ENCODE results near the gene NT5C3A.
"Not testable (repeated sequence)": the region's sequence is repeated elsewhere in the genome, so short reads cannot be mapped to it uniquely, and the experiment has no call there.

Gene NT5C3A

DNA sequence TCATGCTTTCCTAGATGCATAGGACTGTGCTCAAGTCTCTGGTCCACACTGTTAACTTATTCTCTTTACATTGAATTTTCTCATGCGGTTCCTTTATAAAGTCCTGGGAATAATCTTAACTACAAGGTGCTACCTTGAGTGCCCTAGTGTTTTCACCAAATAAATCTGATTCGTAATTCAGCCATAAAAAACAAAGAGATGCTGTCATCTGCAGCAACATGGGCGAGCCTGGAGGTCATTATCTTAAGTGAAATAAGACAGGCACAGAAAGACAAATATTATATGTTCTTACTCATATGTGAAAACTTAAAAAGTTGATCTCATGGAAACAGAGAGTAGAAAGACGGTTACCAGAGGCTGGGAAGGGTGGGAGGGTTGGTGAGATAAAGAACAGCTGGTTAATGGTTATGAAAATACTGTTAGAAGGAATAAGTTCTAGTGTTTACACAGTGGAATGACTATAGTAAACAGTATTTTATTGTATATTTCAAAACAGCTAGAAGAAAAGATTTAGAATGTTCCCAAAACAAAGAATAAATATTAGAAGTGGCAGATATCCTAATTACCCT lies 38.3 kb downstream of the NT5C3A start:
- TF ChIP-seq, protein P1, sequence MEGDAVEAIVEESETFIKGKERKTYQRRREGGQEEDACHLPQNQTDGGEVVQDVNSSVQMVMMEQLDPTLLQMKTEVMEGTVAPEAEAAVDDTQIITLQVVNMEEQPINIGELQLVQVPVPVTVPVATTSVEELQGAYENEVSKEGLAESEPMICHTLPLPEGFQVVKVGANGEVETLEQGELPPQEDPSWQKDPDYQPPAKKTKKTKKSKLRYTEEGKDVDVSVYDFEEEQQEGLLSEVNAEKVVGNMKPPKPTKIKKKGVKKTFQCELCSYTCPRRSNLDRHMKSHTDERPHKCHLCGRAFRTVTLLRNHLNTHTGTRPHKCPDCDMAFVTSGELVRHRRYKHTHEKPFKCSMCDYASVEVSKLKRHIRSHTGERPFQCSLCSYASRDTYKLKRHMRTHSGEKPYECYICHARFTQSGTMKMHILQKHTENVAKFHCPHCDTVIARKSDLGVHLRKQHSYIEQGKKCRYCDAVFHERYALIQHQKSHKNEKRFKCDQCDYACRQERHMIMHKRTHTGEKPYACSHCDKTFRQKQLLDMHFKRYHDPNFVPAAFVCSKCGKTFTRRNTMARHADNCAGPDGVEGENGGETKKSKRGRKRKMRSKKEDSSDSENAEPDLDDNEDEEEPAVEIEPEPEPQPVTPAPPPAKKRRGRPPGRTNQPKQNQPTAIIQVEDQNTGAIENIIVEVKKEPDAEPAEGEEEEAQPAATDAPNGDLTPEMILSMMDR (IDR thresholded peaks at IDR 0.05) = no peak
- Histone ChIP-seq H3K27ac (no peak overlapping the region), H3K36me3 (peaks cover 46 to 58% (median 57%) of the 10 kb centered on the region in 3 donors), H3K9me3 (no peaks in the 10 kb centered on the region), H3K4me3 (no peak overlapping the region), H3K4me1 (no peaks in the 10 kb centered on the region), H3K27me3 (no peaks in the 10 kb centered on the region)
- no peak for DNase-seq
- intact Hi-C loops (cut with DNase I; ENCODE audit: low total_unique reads) = no loop called here

DNA sequence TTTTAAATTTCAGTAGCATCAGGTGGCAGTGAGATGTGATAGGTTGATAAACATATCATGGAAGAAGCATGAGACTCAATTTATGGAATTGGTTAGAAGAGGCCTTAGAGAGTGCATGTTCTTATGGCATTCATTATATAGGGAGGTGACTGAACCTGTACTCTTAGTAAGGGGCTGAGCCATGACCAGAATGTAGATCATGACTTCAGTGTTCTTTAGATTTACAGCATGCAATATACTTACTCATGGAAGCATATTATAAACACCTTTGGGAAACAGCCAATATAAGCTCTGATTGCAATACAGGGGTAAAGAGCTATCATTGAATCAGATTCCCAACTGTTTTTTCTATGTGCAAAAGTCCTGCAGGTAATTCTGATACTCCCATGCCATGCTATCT lies 50.2 kb downstream of the NT5C3A start:
- TF ChIP-seq, protein P1 (IDR thresholded peaks at IDR 0.05) = no peak
- DNase-seq = no peak
- intact Hi-C loops (cut with DNase I; ENCODE audit: low total_unique reads) = no loop called here
- H3K36me3 ChIP-seq = peaks cover 20 to 59% (median 21%) of the 10 kb centered on the region in 3 donors
- H3K27me3 ChIP-seq = no peaks in the 10 kb centered on the region
- no peak overlapping the region for H3K27ac ChIP-seq
- no peaks in the 10 kb centered on the region for H3K4me1 ChIP-seq
- no peaks in the 10 kb centered on the region for H3K9me3 ChIP-seq
- no peak overlapping the region for H3K4me3 ChIP-seq

DNA sequence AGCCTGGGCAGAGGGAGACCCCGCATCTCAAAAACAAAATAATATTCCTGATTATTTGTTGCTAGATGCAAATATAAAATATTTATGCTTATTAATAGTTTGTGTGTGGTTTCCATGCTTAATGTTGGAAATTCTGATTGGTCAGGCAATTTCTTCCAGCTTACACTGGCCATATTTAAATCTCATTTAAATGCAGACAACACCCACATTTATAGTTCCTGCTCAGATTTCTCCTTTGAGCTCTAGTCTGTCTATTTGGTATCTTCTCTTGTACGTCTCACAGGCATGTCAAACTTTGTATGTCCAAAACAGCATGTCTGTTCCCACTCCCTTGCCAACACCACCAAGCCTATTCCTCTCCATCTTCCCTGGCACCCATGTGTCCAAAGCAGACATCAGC lies 52.8 kb downstream of the NT5C3A start:
- Histone ChIP-seq H3K27me3 (no peaks in the 10 kb centered on the region), H3K36me3 (peaks cover 16 to 44% (median 18%) of the 10 kb centered on the region in 3 donors), H3K27ac (no peak overlapping the region), H3K4me1 (no peaks in the 10 kb centered on the region), H3K9me3 (no peaks in the 10 kb centered on the region), H3K4me3 (no peak overlapping the region)
- DNase-seq = no peak
- TF ChIP-seq, protein P1 (IDR thresholded peaks at IDR 0.05) = no peak
- intact Hi-C loops (cut with DNase I; ENCODE audit: low total_unique reads) = no loop called here

DNA sequence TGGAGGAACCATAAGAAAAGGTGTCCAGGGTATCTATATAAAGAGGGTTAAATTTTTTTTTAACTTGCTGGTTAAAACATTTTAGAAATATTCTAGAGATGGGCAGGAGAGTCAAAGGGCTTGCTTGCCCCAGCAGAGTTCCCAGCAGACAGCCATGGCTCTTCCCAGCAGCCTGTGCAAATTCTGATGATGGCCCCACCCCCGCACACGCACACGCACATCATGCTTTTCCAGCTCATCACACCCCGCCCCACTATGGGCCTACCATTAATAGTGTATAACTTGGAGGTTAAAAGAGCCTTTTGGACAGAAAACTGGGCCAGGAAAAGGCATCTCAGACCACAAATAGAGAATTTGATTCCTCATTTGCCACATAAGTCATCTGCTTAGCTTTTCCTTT lies 56.9 kb downstream of the NT5C3A start:
- intact Hi-C loops (cut with DNase I; ENCODE audit: low total_unique reads); H3K27me3 ChIP-seq; H3K27ac ChIP-seq; H3K4me3 ChIP-seq; H3K9me3 ChIP-seq; DNase-seq; H3K4me1 ChIP-seq: not testable (repeated sequence)
- peaks cover 6 to 37% (median 22%) of the 10 kb centered on the region in 3 donors for H3K36me3 ChIP-seq

DNA sequence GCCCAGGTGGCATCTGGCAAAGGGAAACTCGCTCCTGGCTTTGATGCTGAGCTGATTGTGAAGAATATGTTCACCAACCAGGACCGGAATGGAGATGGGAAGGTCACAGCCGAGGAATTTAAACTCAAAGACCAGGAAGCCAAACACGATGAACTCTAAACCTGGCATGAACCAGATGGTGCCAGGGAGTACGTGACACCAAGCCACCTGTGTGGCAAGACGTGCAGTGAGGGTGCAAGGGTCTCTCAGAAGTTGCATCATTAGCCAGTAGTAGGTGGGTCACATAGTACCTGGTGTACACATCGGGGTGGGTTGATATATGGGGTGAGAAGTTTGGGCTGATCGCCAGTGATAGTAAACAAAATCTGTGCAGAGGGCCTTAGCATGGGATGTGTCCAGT lies 57.4 kb downstream of the NT5C3A start:
- H3K27me3 ChIP-seq; intact Hi-C loops (cut with DNase I; ENCODE audit: low total_unique reads); DNase-seq; H3K27ac ChIP-seq; H3K9me3 ChIP-seq; H3K4me3 ChIP-seq; H3K4me1 ChIP-seq: not testable (repeated sequence)
- H3K36me3 ChIP-seq = peaks cover 6 to 37% (median 22%) of the 10 kb centered on the region in 3 donors

DNA sequence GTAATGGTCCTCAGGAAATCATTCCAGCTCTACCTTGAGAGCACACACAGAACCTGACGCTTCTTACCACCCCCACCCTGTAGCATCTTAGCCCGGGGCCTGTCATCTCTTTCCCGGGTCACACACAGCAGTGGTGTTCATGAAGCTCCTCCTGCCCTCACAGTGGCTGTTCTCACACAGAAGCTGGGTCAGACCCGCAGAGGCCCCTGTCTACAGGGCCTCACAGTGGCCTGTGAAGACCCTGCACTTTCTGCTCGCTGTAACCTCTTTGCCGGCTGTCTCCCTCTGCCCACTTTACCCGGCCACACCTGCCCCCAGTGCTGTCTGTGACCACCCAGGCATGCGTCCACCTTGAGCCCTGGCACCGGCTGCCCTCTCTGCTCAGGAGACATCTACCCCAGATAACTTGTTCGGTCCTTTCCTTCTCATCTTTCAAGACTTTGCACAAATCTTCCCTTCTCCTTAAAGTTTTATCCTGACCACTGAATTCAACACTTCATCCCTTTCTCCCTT lies 58.4 kb downstream of the NT5C3A start:
- intact Hi-C loops (cut with DNase I; ENCODE audit: low total_unique reads); DNase-seq; H3K9me3 ChIP-seq; H3K4me1 ChIP-seq; H3K4me3 ChIP-seq; H3K27ac ChIP-seq; H3K27me3 ChIP-seq: not testable (repeated sequence)
- peaks cover 6 to 37% (median 22%) of the 10 kb centered on the region in 3 donors for H3K36me3 ChIP-seq

DNA sequence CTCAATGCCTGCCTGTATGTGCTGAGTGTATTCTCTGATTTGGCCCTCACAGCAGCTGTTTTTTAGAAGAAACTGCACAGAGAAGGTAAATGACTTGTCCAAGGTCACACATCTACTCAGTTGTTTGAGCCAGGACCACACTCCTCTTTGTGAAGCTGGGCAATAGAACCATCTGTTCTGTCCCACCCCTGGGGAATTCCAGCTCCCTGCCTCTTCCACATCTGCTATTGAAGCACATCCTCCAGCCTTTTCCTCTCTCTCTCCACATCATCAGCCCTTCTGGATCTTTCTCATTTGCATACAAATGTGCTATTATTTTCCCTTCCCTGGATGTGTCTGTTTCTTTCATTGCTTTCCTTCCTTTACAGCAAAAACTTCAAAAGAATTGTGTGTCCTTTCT lies 59.5 kb downstream of the NT5C3A start:
- intact Hi-C loops (cut with DNase I; ENCODE audit: low total_unique reads); H3K9me3 ChIP-seq; H3K27me3 ChIP-seq; DNase-seq; H3K4me3 ChIP-seq; H3K27ac ChIP-seq: not testable (repeated sequence)
- Histone ChIP-seq H3K36me3 (peaks cover 6 to 30% (median 22%) of the 10 kb centered on the region in 3 donors), H3K4me1 (peaks cover 0 to 12% (median 5%) of the 10 kb centered on the region in 4 donors)

DNA sequence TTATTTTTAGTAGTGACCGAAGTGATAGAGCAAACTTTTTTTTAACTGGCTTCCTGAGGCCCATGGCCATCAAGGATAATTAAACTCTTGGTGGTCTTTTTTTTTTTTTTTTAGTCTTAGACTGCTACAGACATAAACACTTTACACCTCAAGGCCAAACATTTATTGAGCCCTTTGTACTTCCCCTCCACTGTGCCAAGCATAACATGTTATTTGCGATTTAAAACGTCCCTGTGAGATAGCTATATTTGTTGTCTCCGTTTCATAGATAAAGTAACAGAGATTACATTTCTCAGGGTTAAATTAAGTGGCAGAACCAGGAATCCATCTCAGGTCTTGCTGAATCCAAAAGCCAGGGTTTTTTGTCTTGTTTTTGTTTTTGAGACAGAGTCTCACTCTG lies 63.2 kb downstream of the NT5C3A start:
- peak overlapping the region in 1 of 2 donors; percentile 44 for H3K27ac ChIP-seq
- DNase-seq; H3K4me3 ChIP-seq; H3K27me3 ChIP-seq; intact Hi-C loops (cut with DNase I; ENCODE audit: low total_unique reads); H3K9me3 ChIP-seq: not testable (repeated sequence)
- peaks cover 0 to 16% (median 11%) of the 10 kb centered on the region in 3 donors for H3K36me3 ChIP-seq
- peaks cover 0 to 15% (median 6%) of the 10 kb centered on the region in 4 donors for H3K4me1 ChIP-seq

DNA sequence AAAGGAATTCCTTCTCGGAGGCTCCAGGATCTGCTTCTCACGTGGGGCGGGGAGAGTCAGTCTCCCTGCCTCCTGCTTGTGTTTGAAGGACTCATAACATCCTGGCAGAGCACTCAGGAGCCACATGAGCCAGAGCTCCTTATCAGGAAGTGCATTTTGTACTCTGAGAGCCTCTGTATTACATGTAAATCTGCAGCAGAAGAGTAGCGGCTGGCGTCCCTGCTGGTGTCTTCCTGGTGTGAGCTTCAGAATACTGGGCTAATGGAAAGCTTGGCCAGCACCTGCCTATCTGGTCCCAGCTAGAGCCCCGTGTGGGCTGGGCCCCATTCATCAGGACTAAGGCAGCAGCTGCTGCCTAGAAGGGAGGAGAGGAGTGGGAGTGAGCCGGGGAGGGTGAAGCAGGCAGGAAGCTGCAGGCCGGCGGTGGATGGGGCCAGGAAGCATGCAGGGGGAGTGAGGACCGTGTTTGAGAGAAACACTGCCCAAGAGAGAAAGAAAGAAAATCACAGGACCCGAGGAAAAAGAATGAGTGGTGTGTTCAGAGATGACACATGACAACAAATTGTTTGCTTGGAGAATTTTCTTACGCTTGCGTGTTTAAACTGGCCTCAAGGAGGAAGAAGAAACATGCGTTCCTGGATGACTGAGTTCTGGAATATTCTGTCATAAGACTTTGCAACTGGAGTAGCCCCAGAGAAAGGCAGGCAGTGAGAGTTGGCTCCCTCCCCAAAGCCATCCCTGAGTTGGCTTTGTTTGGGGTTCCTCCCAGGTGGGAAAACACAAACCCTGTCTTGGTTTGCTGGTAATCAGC lies 64.0 kb downstream of the NT5C3A start:
- peak overlapping the region; percentile 37 to 44 for H3K27ac ChIP-seq
- peak; percentile 61 to 73 for DNase-seq
- H3K4me3 ChIP-seq = peak overlapping the region in 1 of 2 donors; percentile 29

DNA sequence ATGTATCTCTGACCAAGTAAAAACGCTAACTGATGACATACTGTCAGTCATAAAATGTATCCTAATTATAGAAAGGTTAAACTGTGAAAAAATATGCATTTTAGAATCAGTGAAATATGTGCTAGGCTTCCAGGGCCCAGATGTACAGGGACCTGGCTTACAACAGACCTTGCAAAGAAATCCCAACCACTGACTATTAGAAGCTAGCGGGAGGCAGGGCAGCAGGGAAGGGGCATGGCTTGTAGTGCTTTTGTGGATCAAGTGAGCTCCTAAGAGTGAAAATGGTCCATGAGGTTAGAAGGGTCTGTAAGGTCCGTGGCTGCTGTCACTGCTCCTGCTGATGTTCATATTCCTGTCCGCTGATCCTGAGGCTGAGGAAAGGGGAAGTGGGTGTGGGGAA lies 64.6 kb downstream of the NT5C3A start:
- Histone ChIP-seq H3K27ac (peak overlapping the region in 1 of 2 donors; percentile 37), H3K4me3 (peak overlapping the region in 1 of 2 donors; percentile 29), H3K4me1 (peaks cover 0 to 15% (median 6%) of the 10 kb centered on the region in 4 donors)
- H3K27me3 ChIP-seq; H3K36me3 ChIP-seq; intact Hi-C loops (cut with DNase I; ENCODE audit: low total_unique reads); H3K9me3 ChIP-seq; DNase-seq: not testable (repeated sequence)

More for the DNA sequence above, 64.0 kb downstream of the NT5C3A start:
- H3K36me3 ChIP-seq; intact Hi-C loops (cut with DNase I; ENCODE audit: low total_unique reads); H3K9me3 ChIP-seq; H3K27me3 ChIP-seq: not testable (repeated sequence)
- H3K4me1 ChIP-seq = peaks cover 0 to 15% (median 6%) of the 10 kb centered on the region in 4 donors

DNA sequence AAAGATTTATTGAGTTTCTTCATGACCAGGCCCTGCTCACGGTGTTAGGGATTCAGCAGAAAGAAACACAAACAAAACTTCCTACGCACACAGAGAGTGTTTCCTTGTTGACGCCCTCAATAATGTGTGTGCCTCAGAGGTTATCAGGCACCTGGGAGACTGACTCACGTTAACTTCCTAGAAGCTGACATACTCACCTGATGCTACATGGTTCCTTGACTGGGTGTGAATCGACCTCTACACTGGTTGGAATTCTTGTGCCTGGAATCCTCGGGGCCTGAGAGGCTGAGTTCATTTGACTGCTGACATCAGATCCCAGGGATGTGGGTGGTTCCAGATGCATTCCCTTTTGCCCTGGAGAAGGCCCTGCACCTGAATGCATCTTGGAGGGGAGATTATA lies 69.8 kb downstream of the NT5C3A start:
- H3K27ac ChIP-seq; H3K27me3 ChIP-seq; H3K4me3 ChIP-seq; H3K9me3 ChIP-seq; H3K4me1 ChIP-seq; intact Hi-C loops (cut with DNase I; ENCODE audit: low total_unique reads); H3K36me3 ChIP-seq; DNase-seq: not testable (repeated sequence)
